BJ (cell line): ENCODE results near the gene RNF175. TPM values are rescaled to one million over a fixed set of nuclear protein-coding genes. Genes with fewer than 3 reads are reported as not detected.

Experiments used
- CTCF ChIA-PET: fragments of 350-600 bp; formaldehyde crosslinking; extraction: SDS; loops from one replicate; lab custom pipeline; 2021; ENCODE audit warnings: antibody characterized with exemption, inconsistent platforms; lab: Yijun Ruan, JAX
- POLR2A ChIA-PET: fragments of 300-600 bp; sonication (Branson Sonifier 250); formaldehyde crosslinking; extraction: SDS; loops from one replicate; lab custom pipeline; 2021; ENCODE audit warnings: antibody characterized with exemption; lab: Charles Lee
- DNase-seq: peaks from one replicate; pipeline ENCODE4 v3.0.0-alpha.2; 2011; ENCODE audit warnings: low read depth
- H3K27me3 ChIP-seq: 2 replicates; pipeline ENCODE4 v1.6.0; 2011; ENCODE audit warnings: low read length; ENCODE audit not compliant: control insufficient read depth, insufficient read depth
- H3K36me3 ChIP-seq: 2 replicates; pipeline ENCODE4 v1.5.1; 2011; ENCODE audit warnings: low read length; ENCODE audit not compliant: control insufficient read depth, insufficient read depth
- H3K4me3 ChIP-seq: 2 replicates; pipeline ENCODE4 v1.5.1; 2011; ENCODE audit warnings: low read depth, mild to moderate bottlenecking, control low read depth, low read length
- polyA plus RNA-seq: library from polyadenylated mRNA; depleted of rRNA; stranded (reverse); fragments of >200 nt; gene quantifications from 2 replicates; pipeline ENCODE4 v1.2.3, GENCODE V29; 2011
- TF ChIP-seq, protein P1 (sequence below): IDR thresholded peaks from 2 replicates; pipeline ENCODE4 v1.5.1; 2011; ENCODE audit warnings: low read depth, mild to moderate bottlenecking, control low read depth, inconsistent platforms, low read length, moderate library complexity; ENCODE audit not compliant: insufficient read depth

Gene RNF175
- polyA plus RNA-seq, 1 experiment: not detected

DNA sequence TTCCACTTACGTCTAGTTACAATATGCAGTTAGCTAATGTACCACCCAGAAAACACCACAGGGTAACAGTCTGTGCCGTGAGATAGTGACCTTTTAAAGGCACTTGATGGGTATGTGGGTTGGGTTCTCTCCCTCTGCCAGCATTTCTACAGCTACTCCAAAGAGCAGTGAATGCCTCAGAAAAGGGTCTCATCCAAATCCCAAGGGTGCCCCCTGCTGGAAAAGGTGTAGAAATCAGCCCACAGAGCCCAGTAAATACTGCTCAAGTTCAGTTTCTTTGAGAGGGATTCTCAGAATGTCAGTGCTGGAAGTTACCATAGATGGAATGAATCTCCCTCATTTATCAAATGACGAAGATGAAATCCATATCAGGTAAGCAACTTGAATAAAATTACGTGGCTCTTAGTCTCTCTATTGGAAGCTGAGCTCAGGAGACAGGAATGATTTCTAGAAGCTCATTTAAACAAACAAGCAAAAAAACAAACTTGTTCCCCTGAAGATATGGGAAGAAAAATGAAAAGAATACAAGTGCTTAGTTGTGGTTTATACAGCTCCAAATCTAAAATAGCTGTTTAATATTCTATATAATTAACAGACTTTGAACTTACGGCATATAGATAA lies 9.5 kb downstream of the RNF175 start:
- ChIA-PET POLR2A (no interaction called here), CTCF (interaction anchor here (0.7 to 3.9 kb wide), 24 partner anchors 11 to 759 kb away, joined by 3 to 30 read pairs (median 3); no protein-coding TSS in a partner anchor)
- peaks cover 2% of the 10 kb centered on the region for H3K27me3 ChIP-seq
- peak; percentile 19 for DNase-seq
- no peaks in the 10 kb centered on the region for H3K36me3 ChIP-seq
- TF ChIP-seq, protein P1, sequence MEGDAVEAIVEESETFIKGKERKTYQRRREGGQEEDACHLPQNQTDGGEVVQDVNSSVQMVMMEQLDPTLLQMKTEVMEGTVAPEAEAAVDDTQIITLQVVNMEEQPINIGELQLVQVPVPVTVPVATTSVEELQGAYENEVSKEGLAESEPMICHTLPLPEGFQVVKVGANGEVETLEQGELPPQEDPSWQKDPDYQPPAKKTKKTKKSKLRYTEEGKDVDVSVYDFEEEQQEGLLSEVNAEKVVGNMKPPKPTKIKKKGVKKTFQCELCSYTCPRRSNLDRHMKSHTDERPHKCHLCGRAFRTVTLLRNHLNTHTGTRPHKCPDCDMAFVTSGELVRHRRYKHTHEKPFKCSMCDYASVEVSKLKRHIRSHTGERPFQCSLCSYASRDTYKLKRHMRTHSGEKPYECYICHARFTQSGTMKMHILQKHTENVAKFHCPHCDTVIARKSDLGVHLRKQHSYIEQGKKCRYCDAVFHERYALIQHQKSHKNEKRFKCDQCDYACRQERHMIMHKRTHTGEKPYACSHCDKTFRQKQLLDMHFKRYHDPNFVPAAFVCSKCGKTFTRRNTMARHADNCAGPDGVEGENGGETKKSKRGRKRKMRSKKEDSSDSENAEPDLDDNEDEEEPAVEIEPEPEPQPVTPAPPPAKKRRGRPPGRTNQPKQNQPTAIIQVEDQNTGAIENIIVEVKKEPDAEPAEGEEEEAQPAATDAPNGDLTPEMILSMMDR: peak; percentile 78
- no peak overlapping the region for H3K4me3 ChIP-seq

DNA sequence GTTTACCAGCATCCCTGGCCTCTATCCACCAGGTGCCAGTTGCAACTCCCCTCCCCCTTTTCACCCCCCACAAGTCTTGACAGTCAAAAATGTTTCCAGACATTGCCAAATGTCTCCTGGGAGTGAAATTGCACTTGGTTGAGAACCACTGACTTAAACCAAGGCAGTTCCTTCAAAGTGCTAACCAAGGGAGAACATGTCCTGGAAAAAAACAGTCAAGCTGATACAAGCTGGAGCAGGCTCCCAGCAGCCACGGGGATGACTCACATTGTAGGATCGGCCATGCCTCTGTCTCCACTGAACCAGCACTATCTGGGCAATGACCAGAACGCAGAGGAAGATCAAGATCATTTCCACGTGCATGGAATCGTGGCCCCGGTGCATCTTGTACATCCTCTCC lies 11.4 kb downstream of the RNF175 start:
- ChIA-PET POLR2A (no interaction called here), CTCF (interaction anchor here (0.6 to 3.9 kb wide), 5 partner anchors 38 to 154 kb away, joined by 3 to 30 read pairs (median 3); no protein-coding TSS in a partner anchor)
- TF ChIP-seq, protein P1: no peak
- H3K4me3 ChIP-seq: no peak overlapping the region
- no peaks in the 10 kb centered on the region for H3K36me3 ChIP-seq
- H3K27me3 ChIP-seq: peaks cover 2% of the 10 kb centered on the region
- peak; percentile 29 for DNase-seq

DNA sequence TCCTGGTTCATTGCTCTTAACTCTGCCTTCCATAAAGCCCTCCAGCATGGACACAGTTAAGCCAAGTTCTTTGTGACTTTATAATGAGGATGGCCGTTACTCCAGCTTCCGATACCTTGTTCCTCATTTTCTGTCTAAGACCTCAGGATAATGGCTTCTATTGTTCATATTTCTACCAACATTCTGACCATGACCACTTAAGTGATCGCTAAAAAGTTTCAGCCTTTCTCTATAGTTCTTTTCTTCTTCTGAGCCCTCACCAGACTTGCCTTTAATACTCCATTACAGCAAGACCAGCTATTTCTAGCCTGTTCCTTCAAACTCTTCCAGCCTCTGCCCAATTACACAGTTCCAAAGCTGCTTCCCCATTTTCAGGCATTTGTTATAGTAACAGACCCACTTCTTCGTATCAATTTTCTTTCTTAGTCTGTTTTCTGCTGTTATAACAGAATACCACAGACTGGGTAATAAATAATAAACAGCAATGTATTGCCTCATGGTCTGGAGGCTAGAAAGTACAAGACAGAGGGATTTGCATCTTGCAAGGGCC lies 12.3 kb downstream of the RNF175 start:
- DNase-seq: no peak
- CTCF ChIA-PET: interaction anchor here (1.4 kb wide), 1 partner anchor 39 kb away, joined by 3 read pairs; no protein-coding TSS in a partner anchor
- POLR2A ChIA-PET: no interaction called here
- TF ChIP-seq, protein P1: no peak
- Histone ChIP-seq H3K36me3 (no peaks in the 10 kb centered on the region), H3K27me3 (peaks cover 2% of the 10 kb centered on the region), H3K4me3 (no peak overlapping the region)

DNA sequence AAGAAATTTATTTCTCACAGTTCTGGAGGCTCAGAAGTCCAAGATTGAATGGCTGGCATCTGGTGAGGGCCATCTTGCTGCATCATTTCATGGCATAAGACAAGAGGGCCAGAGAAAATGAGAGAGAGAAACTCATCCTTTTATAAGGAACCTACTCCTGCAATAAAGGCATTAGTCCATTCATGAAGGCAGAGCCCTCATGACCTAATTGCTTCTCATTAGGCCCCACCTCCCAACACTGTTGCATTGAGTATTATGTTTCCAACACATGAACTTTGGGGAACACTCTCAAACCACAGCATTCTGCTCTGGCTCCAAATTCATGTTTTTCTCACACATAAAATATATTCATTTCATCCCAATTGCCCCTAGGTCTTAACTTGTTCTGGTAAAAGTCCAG lies 14.2 kb downstream of the RNF175 start:
- ChIA-PET CTCF (no interaction called here), POLR2A (no interaction called here)
- H3K27me3 ChIP-seq: no peaks in the 10 kb centered on the region
- no peaks in the 10 kb centered on the region for H3K36me3 ChIP-seq
- no peak overlapping the region for H3K4me3 ChIP-seq
- DNase-seq: no peak
- TF ChIP-seq, protein P1: no peak

DNA sequence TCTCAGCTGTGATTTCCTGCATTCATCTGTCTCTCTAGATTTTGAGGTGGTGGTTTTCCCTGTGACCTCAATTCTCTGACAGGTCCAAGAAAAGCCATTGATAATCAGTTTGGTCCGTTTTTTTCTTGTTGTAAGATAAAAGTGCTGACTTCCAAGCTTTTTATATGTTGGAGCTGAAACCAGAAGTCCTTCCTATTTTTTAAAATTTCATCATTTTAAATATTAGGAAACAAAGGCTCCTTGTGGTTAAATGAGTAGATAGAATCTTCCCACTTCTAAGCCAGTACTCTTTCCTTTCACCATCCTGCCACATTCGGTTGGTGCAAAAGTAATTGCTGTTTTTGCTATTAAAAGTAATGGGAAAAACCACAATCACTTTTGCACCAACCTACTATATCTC lies 18.3 kb downstream of the RNF175 start:
- H3K27me3 ChIP-seq: no peaks in the 10 kb centered on the region
- ChIA-PET CTCF (interaction anchor here (2.1 to 5.1 kb wide), 2 partner anchors 8 to 107 kb away, joined by 6 to 18 read pairs; no protein-coding TSS in a partner anchor), POLR2A (no interaction called here)
- H3K4me3 ChIP-seq: no peak overlapping the region
- no peaks in the 10 kb centered on the region for H3K36me3 ChIP-seq
- TF ChIP-seq, protein P1: no peak
- DNase-seq: no peak
